Medulla oblongata (tissue), 1 donor: ENCODE measurements around the gene WBP11.

Experiments used
- DNase-seq: peaks from one replicate; pipeline ENCODE4 v3.0.0-alpha.2; 2015; ENCODE audit errors: extremely low spot score

The WBP11 gene

DNA sequence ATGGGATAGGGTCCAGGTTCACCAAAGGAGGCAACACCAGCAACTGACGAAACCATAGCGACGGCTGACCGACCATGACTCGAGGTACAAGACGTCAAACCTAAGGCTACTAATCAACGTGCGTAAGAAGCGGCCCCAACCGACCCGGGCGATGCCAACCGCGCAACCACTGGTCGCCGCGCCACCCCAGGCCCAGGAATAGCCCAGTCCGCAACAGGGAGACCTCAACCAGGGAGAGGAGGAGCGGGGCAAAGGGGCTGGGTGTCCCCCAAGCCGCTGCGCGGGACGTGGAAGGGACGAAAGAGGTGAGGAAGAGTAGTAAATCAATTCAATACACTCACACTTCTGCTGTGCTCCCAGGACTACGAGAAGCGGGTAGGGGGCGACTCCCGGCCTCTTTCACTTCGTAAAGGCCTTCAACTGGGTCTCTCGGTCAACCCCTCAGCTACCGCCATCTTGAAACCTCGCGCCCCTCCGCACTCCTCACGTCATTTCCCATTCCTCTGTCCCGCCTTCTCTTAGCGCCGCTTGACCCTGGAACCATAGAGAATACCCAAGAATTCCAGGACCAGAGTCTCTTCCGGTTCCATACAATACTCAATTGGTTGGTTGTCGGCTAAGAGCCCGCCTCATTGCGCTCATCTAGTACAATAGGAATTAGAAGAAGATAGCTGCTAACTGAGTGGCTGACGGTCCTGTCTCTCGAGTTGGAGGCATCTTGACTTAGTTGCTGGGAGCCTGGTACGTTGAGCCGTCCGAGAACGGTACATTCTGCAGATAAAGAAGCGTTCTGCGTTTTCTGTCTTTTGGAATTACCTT is at the start of gene WBP11, which contains the start of gene C12orf60:
Gene WBP11 (minus strand): TSS at position 468 of the 819 bp plus-strand sequence. CDS start 2,095 bp downstream, outside the sequence.
Gene C12orf60 (plus strand): TSS at position 660 of the 819 bp plus-strand sequence. CDS start 19,266 bp downstream, outside the sequence.
- DNase-seq: peak; percentile 100

DNA sequence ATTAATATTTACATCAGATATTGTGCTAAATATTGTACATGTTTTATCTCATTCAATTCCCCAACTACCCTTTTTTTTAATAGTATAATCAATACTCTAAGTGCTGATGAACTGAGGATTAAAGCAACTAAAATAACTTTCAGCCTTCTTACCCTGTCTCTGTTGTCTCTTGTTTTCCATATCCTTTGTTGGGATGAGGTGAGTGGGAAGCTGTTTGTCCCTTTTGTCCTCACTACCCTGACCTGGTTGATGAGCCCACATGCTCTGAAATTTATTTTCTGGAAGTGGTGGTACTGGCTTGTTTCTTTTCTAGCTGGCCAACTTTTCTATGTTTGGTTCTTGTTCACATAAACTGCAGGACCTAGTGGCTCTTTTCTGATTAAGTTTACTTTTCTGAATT is 49.6 kb upstream of the WBP11 start:
- DNase-seq: no peak

DNA sequence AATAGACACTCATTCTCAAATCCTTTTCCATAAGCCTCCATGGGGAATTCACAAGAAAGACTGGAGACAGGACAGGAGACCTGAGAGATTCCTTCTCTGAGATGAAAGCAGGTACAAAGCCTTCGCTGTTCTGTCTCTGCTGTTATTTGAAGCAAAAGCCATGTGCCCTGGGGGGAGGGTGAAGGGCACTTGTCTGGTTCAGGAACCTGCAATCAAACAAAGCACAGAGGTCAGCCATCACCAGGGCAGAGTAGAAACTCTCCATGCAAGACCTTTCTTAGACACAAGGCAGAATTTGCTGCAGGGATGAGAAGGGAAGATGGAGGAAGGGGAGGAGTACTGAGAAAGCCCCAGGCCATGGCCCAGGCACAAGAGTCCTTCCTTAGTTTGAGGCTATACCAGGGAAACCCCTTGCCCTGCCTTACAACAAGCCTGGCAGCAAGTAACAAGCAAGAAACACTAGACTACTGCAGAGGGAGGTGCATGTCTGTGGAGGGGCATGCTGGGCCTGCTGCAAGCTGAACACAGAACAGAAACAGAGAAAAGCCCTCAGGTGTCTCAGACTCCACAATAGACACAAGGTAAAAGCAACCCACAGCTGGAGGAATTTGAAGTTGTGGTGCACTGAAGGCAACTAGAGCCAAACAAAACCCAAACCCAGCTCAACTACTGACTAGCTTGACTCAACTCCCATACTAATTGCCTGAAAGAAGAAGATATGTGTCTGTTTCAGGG is 47.8 kb upstream of the WBP11 start:
- no peak for DNase-seq

DNA sequence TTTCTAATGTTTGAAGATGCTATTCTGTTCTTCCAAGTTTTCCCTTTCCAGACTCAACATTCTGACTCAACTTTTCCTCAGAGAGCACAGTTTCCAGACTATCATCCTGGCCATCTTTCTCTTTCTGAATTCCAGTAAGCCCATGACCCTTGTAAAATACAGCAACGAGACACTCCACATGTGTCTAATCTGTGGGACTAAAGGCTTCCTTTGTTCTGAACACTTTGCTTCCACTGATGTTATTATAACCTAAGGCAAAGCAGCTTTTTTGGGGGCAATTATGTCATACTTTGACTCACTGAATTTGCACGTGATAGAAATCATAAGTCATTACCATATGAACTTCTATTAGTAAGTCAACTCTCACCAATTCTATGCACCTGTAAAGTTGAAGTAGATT is 46.4 kb upstream of the WBP11 start:
- no peak for DNase-seq

DNA sequence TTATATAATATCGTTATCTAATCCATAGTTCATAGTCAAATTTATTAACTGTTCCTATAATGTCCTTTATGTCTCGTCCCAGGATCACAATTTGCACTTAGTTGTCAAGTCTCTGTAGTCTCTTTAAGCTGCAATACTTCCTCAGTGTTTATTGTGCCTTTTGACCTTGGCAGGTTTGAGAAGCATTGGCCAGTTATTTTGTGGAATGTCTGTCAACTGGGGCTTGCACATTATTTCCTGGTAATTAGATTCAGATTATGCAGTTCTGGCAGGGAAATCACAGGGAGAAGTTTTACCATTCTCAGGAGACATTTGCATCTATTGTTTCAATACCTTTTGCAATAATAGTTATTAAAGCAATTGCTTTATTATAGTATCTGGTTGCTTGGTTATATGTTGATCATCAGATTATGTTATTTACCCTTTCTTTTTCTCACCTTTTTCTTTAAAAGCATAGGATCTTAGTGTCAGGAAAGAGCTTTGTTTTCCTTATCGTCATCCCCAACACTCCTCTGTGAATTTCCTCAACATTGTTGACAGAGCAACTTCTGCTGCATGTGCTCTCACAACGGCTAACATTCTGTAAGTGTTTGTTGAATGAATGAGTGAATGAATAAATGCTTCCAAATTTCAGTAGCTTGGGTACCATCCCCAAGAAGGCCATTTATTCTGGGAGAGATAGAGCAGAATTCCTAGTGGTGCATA is 43.8 kb upstream of the WBP11 start:
- DNase-seq: no peak

DNA sequence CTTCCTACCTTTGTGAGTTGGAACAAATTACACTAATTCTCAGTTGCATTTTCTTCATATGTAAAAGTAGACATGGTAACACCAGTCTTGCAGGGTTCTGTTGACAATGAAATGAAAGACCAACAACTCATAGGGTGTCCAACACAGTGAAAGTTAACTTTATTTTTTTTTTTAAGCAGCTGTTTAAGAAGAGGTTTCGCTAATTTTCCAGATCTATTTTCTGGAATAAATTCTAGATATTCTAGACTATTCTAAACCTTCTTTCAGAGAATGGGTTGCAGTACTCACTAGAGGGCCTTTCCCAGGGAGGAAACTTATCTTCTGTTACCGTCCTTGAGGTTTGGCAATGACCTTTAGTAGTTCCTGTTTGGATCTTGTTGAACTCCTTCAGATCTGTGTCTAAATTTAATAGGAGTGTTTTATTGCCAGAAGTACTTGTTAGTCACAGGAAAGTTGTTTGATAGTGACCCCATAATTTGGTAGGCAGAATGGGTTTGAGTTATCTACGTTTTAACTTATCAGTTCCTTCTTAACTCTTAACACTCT is 42.8 kb upstream of the WBP11 start:
- no peak for DNase-seq

DNA sequence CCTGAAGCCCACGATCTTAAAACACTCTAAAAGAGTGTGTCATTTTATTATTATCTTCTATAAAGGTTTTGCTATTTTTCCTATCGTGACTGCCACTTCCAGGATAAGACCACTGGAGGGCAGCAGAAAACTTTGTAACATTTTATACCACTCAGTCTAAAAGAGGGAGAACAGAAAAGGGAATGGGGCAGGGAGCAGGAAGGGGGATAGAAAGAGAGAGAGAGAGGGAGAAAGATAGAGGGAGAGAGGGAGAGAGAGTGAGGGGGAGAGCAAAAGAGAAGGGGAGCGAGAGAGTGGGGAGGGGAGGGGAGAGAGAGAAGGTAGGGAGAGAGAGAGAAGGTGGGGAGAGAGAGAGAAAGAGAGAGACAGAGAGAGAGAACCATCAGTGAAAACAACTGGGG is 42.1 kb upstream of the WBP11 start:
- peak; percentile 86 for DNase-seq

DNA sequence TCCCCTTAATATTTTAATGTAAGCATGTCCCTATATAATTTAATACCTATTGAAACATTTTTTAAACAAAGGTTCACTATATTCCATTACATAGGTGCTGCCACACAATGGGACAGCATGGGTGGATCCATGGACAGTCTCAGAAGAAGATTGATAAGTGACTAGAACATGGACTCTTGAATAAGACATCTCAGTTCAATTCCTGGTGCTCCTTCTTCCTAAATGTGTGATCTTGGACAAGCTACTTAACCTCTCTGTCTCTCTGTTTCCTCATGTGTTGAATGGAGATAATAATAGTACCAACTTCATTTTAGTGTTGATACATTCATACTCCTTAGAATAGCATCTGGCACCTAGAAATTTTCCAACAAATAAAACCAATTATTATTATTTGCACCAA is 41.1 kb upstream of the WBP11 start:
- DNase-seq: no peak

DNA sequence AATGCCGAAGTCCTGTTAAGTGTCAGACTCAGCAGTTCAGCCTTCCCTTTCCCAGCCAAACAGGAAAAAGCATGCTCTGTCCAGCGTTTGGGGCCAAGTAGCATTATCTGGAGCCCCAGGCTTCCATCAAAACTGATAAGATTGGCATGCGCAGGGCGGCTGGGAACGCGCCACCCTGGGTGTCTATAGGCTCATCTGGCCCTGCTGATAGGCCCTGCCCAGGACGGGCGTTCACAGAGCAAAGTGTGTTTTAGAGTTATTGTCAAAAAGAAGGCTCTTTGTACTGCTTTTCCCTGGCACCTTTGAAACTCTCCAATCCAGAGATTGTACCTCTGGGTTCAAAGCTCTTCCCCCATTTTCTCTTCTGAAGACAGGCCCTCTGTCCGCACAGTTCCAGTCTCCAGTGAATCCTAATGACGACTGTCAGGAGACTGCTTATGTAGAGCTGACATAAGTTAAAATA is 40.2 kb upstream of the WBP11 start, which contains the start of gene ART4:
Gene ART4 (minus strand): TSS at position 102 of the 463 bp plus-strand sequence. CDS start 413 bp downstream, outside the sequence.
- DNase-seq: no peak

DNA sequence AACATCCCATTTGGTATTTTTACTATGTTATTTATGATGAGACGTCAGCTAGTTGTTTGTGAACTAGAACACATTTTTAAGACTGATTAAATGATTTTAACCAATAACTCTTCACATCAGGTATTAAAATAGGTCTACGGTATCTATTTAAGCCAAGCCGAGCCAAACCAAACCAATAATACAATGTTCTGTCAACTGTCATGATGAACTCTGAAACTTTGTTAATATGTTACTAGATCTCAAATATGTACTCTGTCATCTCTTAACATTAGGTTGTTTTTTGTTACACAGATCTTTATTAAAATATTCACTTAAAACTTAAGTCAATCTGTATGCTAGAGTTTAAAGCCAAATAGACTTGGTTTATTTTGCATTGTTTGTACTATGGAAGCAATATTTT is 39.0 kb upstream of the WBP11 start:
- no peak for DNase-seq

DNA sequence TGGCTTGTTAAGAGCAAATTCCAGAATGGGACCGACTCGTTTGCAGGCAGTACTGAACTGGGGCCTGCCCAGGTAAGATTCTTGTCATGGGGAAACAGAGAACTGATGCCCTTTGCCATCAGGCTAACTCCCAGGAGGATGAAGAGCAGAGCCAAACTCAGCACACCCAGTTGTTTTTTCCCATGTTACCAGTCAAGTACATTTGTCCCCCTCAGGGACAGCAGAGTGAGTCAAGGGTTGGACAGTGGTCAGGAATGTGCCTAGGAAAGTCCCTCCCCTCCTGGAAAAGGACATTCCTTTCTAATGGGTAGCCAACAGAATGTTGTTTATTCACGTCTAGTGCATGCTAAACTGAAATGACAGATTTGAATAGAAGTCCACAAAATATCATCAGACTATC is 38.5 kb upstream of the WBP11 start:
- no peak for DNase-seq

DNA sequence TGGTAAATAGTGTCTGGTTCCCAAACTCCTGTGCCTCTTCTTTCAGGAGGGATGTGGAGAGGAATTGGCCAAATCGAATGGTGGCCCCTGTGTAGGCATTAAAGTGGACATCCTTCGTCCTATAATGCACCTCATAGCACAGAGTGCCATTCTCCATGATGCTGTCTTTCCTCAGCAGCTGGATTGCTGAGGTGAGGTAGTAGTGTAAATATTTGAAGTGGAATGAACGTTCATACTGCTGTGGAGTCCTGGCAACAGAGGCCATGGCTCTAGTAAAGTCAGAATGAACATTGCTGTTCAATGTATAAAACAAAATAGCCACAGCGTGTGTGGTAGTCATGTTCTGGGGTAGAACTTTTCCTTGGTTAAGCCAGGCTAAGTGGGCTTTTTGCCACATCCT is 37.3 kb upstream of the WBP11 start:
- DNase-seq: no peak

DNA sequence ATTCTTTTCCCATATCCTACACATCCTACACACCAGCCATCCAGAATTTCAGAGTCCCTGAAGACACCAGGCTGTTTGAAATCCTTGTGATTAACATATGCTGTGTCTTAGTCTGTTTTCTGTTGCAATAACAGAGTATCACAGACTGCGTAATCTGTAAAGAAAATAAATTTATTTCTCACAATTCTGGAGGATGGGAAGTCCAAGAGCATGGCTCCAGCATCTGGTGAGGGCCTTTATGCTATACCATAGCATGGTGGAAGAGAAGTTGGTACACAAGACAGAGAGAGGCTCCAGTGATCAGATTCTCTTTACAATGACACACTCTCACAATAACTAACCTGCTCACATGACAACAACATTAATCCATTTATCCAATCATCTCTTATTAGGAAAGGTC is 36.0 kb upstream of the WBP11 start:
- no peak for DNase-seq

DNA sequence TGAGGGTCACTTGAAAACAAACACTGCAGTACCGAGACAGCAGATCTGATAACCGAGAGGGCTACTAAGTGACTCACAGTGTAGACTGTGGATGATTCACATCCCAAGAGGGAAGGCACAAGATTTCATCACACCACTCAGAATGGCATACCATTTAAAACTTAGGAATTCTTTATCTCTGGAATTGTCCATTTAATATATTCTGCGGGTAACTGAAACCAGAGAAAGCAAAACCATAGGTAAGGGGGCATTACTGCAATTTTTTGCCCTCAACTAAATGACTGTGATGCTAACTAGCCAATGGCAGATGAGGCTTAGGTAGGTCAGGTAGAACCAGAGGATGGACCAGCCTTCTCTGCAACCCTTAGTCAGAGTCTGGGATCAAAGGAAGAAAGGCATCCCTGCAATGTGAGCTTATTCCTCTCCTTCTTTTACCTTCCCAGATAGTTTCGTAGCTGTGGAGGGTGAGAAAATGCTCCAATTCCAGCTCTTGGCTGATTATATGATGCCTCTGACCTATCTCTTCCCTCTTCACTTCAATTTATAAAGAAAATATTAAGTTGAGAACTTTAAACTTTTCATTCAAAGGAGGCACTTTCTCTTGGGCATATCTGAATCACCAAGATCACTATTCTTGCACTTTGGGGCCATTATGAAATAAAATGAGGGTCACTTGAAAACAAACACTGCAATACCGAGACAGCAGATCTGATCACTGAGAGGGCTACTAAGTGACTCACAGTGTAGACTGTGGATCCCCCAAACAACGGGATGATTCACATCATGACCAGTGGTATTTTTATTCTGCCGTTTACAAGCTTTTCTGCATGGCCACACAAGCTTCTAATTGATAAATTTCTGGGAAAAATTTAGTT is 33.3 kb upstream of the WBP11 start:
- no peak for DNase-seq

DNA sequence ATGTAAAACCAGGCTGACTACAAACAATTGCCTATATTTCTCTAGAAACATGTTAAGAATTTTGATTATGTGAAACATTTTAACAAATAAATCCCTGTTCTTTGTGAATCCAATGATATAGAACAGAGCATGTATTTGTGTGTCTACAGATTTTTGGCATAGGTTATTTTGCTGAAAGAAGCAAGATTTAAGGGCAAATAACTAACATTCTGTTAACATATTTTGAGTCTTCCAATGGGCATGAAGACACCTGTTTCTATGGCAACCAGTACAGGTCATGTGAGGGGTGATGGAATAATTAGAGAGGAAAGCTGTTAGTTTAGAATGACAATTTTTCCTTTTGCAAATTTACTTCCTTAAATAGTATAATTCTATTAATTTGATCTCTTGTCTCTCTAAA is 31.2 kb upstream of the WBP11 start:
- no peak for DNase-seq

DNA sequence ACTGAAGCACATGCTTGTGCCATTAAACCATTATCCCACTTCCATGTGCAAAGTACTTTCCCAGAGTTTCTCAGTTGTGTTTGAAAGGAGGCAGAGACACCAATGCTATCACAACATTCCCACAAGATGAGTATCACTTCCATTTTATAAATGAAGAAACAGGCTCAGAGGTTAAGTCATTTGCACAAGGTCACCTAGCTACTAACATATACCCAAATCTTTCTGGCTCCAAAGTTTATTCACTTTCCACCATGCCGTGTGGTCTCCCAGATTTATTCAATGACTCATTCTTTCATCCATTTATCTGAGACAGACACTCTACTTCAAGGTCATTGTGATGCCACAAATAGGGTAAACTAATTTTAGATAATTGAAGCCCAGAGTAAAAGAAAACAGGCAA is 30.7 kb upstream of the WBP11 start:
- DNase-seq: no peak

DNA sequence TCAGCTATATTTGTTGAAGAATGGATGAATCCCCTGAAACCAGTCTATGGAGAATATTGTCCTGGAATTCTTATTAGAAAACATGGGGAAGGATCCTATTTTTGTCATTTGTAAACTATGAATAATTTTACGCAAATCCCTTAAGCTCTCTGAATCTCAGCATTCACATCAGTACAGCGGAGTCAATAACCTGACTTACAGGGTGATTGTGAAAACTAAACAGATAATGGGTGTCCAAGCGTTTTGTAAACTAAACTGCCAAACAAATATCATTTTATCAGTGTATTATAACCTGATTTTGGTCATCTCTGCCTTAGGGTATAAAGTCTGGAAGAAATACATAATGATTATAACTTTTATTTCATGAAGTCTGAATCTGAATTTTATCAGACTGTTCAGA is 30.1 kb upstream of the WBP11 start:
- no peak for DNase-seq

DNA sequence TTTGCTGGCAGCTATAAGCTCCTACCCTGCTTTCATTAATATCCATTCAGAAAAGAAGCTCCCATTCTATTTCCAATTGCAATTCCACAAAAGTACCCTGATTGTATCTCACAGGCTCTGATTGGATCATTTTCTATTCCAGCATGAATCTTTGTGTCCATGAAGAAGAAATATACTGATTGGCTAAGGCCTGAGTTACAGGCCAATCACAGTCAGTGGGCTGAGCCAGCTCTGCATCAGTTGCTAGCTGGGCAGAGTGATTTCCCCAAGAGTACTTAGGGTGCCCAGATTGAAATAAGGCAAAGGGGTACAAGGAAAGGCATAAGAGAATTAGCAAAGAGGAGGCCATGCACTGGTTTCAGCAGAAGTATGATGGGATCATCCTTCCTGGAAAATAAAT is 25.6 kb upstream of the WBP11 start:
- peak; percentile 29 for DNase-seq

DNA sequence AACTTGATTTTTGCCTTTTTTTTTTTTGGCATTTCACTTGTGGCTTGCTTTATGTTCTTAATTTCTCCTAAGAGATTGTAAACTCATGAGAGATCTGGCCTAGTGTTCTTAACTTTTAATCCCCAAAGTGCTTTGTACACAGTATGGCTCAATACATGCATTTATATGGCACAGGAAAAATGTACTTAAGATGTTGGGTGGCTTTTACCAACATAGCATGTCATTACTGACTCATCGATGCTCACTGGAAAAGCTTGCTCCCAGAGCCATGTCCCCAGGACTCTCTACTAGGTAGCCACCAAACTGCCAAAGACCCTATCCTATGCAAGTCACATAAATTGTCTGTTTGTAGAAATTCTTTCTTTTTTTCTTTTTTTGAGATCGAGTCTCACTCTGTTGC is 23.8 kb upstream of the WBP11 start:
- no peak for DNase-seq

DNA sequence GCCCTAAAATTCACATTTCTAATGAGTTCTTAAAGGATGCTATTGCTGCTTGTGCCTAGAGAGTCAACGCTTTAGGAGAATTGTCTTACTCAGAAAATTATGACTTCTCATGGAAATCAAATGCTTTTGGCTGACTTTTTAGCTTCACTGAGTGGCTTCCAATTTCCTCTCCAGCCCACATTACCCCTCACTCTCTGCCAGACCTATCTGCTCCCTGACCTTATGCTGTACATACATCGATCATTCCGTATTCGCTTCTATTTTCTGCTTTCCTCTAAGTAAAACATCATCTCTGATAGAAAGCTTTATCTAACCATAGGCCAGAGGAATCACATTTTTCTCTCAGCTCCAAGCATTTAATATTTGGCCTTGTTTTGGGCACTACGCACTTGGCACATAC is 23.2 kb upstream of the WBP11 start:
- DNase-seq: no peak

DNA sequence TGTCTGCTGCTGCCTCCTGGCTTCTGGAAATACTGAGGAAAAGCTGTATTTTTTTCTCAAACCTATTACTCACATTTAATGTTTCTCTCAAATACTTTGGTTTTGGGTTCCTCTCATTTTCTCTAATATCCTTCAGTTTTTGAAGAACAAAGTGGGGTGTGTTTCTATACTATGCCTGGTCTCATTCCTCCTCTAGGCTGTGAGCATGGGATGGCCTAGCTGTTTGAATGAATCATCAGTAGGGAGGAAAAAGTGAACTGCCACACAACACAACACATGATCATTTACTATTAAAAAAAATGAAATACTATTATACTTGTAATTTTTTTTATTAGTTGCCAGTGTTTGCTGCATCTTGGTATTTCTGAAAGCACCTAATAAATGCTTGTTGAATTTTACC is 22.0 kb upstream of the WBP11 start:
- DNase-seq: no peak
